AG09319 (cell line): Measurements from ENCODE around the gene CNST.

Source experiments
- DNase-seq: peaks from one replicate; pipeline ENCODE4 v3.0.0-alpha.2; 2010; ENCODE audit warnings: low read depth; ENCODE audit errors: extremely low read depth
- TF ChIP-seq, protein P1 (sequence below): IDR thresholded peaks from 2 replicates; pipeline ENCODE4 v1.5.1; 2011; ENCODE audit warnings: low read depth, mild to moderate bottlenecking, inconsistent platforms, low read length, moderate library complexity

CNST gene

DNA sequence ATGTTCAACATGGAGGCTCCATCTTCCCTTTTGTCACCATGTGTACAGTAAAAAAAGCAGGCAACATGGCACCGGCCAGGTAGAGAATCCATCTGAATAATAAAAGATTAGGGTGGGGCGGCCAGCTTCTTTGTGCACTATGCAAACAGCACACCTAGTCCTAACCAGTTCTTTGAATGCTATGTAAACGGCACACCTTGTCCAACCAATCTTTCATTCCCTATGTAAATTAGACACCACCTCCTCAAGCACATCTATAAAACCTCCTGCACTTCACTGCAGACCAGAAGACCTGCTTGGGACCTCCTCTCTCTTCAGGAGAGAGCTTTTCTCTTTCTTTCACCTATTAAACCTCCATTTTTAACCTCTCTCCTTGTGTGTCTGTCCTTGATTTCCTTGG lies 28.4 kb upstream of the CNST start:
- no peak for DNase-seq
- TF ChIP-seq, protein P1, sequence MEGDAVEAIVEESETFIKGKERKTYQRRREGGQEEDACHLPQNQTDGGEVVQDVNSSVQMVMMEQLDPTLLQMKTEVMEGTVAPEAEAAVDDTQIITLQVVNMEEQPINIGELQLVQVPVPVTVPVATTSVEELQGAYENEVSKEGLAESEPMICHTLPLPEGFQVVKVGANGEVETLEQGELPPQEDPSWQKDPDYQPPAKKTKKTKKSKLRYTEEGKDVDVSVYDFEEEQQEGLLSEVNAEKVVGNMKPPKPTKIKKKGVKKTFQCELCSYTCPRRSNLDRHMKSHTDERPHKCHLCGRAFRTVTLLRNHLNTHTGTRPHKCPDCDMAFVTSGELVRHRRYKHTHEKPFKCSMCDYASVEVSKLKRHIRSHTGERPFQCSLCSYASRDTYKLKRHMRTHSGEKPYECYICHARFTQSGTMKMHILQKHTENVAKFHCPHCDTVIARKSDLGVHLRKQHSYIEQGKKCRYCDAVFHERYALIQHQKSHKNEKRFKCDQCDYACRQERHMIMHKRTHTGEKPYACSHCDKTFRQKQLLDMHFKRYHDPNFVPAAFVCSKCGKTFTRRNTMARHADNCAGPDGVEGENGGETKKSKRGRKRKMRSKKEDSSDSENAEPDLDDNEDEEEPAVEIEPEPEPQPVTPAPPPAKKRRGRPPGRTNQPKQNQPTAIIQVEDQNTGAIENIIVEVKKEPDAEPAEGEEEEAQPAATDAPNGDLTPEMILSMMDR = no peak

DNA sequence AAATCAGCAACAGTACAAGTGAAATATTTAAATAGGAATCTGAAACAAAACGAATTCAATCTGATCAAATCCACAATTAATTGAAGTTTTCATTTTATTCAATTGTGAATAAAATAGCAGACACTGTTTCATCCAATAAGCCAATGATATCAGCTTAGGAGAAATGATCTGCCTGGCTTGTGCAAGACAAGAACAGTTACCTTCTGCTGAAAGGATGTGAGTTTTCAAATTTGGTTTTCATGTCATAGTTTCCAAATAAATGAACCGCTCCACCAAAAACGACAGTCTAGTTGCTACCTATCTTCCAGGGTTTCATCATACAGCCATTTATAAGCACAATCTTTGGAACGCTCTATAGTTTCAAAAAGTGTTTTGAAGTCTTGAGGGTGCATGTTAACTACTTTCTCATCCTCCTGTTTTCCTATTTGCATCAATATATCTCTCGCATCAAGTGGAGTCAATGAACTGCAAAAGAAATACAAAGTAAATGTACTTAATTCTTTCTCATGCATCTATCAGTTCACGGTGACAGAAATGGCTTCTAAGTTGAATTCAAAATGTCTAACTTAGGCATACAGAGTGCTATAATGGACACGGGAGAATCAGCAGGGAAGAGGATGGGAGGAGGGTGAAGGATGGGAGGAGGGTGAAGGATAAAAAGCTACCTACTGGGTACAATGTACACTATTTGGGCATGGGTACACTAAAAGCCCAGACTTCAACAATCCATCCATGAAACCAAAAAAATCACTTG lies 25.3 kb upstream of the CNST start:
- DNase-seq = no peak
- TF ChIP-seq, protein P1 = no peak

DNA sequence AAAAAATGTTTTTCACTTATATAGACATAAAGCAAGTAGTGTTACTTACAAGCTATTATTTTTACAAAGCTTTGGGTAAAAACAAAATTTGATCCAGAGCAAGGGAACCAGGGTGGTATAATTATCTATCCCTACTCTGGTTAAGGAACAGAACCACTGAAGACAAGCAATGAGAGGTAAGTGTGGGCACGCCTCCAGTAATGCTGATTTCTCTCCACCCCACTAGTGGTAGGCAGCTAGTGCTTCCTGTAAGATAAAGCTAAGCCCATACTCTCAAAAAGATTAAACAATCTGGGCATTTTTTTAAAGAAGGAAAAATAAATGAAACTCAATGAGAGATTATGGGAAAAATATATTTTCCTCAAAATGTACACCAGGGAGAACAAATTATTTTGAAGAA lies 22.3 kb upstream of the CNST start:
- DNase-seq = no peak
- TF ChIP-seq, protein P1 = no peak

DNA sequence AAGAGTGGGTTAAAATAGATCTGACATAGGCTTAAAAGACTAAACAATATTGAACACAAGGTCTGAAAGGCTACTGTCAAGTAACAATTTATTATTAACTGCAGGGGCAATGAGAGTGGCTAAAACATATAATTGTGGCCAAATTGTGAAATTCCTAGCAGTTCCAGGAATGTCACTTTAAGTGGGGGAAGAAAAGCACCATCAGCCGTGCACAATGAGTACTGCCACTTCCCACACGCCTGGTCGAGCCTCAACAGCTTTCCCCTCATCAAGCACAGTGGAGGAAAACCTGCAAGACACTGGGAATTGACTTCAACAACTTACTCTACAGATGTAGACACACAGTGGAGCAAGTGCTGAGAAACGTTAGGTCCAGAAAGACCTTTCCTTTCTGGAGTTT lies 16.6 kb upstream of the CNST start:
- no peak for DNase-seq
- TF ChIP-seq, protein P1 = no peak

DNA sequence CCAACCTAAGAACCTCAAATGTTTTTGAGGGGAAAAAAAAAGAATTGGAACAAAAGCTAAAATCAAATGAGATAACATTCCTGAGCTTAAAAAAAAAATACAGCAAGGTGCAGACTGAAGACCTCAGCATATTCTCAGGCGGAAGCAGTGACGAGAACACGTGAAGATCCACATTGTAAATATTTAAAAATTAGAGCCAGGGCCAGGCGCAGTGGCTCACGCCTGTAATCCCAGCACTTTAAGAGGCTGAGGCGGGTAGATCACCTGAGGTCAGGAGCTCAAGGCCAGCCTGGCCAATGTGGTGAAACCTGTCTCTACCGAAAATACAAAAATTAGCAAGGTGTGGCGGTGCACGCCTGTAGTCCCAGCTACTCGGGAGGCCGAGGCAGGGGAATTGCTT lies 15.9 kb upstream of the CNST start:
- DNase-seq = no peak
- TF ChIP-seq, protein P1 = no peak

DNA sequence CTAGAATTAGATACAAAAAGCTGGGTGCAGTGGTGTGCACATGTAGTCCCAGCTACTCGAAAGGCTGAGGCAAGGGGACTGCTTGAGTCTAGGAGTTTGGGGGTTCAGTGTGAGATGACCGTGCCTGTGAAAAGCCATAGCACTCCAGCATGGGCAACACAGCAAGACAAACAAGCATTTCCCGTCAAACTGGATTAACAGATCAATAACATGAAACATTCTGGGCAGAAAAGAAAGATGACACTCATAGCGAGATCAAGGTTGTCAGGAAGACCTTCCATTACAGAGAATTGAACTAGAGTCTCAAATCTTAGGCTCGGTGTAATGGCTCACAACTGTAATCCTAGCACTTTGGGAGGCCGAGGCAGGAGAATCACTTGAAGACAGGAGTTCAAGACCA lies 14.1 kb upstream of the CNST start:
- TF ChIP-seq, protein P1 = no peak
- no peak for DNase-seq

DNA sequence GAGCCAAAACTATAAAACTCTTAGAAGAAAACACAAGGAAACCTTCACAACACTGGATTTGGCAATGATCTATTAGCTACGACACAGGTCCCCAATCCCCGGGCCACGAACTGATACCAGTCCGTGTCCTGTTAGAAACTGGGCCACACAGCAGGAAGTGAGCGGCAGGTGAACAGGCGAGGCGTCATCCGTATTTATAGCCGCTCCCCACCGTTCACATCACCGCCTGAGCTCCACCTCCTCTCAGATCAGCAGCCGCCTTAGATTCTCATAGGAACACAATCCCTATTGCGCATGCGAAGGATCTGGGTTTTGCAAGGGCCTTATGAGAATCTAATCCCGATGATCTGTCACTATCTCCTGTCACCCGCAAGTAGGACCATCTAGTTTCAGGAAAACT lies 12.1 kb upstream of the CNST start:
- TF ChIP-seq, protein P1 = no peak
- DNase-seq = no peak
